IMR-90 (cell line): ENCODE data around the gene UBE2G1. TPM values are rescaled to one million over a fixed set of nuclear protein-coding genes. Genes with fewer than 3 reads are reported as not detected.
A peak's percentile ranks its signal among the peaks of the same experiment; 100 is the strongest.

Experiments
- ATAC-seq: fragments of 200-7000 bp; cut with Tn5 transposase; 2 replicates; pipeline ENCODE4 v1.9.1; 2020; ENCODE audit warnings: low read depth, mild to moderate bottlenecking, moderate library complexity
- BruUV-seq: library from RNA; stranded (reverse); fragments of 400-500 nt; replicated peaks from 2 replicates; lab custom pipeline; 2021; lab: Mats Ljungman, UMichigan
- CTCF ChIA-PET: fragments of 300-600 bp; formaldehyde crosslinking; extraction: SDS; loops from one replicate; lab custom pipeline; 2021; ENCODE audit warnings: antibody characterized with exemption; lab: Yijun Ruan, JAX
- POLR2A ChIA-PET: fragments of 300-600 bp; sonication (Branson Sonifier 250); formaldehyde crosslinking; loops from one replicate; lab custom pipeline; 2022; ENCODE audit warnings: antibody characterized with exemption; ENCODE audit not compliant: unreplicated experiment; lab: Charles Lee
- DNase-seq: peaks from one replicate; pipeline ENCODE4 v3.0.0; 2013
- H2AFZ ChIP-seq: replicated peaks from 2 replicates; pipeline ENCODE3; 2013; ENCODE audit warnings: low read length, mild to moderate bottlenecking; ENCODE audit not compliant: poor library complexity
- H2AK5ac ChIP-seq: 2 replicates; pipeline ENCODE4 v1.6.1; 2013; ENCODE audit warnings: low read depth, low read length, inconsistent platforms
- H2AK9ac ChIP-seq: replicated peaks from 2 replicates; pipeline ENCODE3; 2013; ENCODE audit warnings: mild to moderate bottlenecking, low read depth, low read length, moderate library complexity; ENCODE audit not compliant: poor library complexity
- H2BK120ac ChIP-seq: 2 replicates; pipeline ENCODE4 v1.6.1; 2013; ENCODE audit warnings: low read depth, low read length, inconsistent platforms
- H2BK15ac ChIP-seq: 3 replicates; pipeline ENCODE4 v1.6.1; 2013; ENCODE audit warnings: low read depth, low read length, inconsistent platforms
- H2BK20ac ChIP-seq: 2 replicates; pipeline ENCODE4 v1.6.1; 2013; ENCODE audit warnings: low read depth, mild to moderate bottlenecking, inconsistent platforms, low read length, moderate library complexity
- H2BK5ac ChIP-seq: 2 replicates; pipeline ENCODE4 v1.6.1; 2013; ENCODE audit warnings: mild to moderate bottlenecking, low read depth, low read length, inconsistent platforms; ENCODE audit not compliant: poor library complexity, severe bottlenecking
- H3K14ac ChIP-seq: replicated peaks from 2 replicates; pipeline ENCODE4 v1.6.1; 2013; ENCODE audit warnings: low read depth, low read length, inconsistent platforms
- H3K18ac ChIP-seq: 2 replicates; pipeline ENCODE4 v1.6.1; 2013; ENCODE audit warnings: low read depth, low read length, control low read depth
- H3K23ac ChIP-seq: 2 replicates; pipeline ENCODE4 v1.6.1; 2013; ENCODE audit warnings: low read depth, low read length, inconsistent platforms
- H3K27ac ChIP-seq: 2 replicates; pipeline ENCODE4 v1.5.1; 2013; ENCODE audit warnings: mild to moderate bottlenecking, control low read depth, low read length; ENCODE audit not compliant: insufficient read depth
- H3K27me3 ChIP-seq: 2 replicates; pipeline ENCODE4 v1.6.1; 2013; ENCODE audit warnings: low read length; ENCODE audit not compliant: control insufficient read depth, insufficient read depth
- H3K36me3 ChIP-seq: 2 replicates; pipeline ENCODE4 v1.6.1; 2013; ENCODE audit warnings: low read length, mixed read lengths; ENCODE audit not compliant: control insufficient read depth, insufficient read depth
- H3K4ac ChIP-seq: 2 replicates; pipeline ENCODE4 v1.6.1; 2013; ENCODE audit warnings: low read depth, low read length, inconsistent platforms
- H3K4me1 ChIP-seq: 2 replicates; pipeline ENCODE4 v1.6.1; 2013; ENCODE audit warnings: low read length, mixed read lengths; ENCODE audit not compliant: control insufficient read depth, insufficient read depth
- H3K4me2 ChIP-seq: 2 replicates; pipeline ENCODE4 v1.6.1; 2013; ENCODE audit warnings: low read depth, mild to moderate bottlenecking, control low read depth, low read length, moderate library complexity
- H3K4me3 ChIP-seq: 2 replicates; pipeline ENCODE4 v1.5.1; 2013; ENCODE audit warnings: low read depth, mild to moderate bottlenecking, control low read depth, low read length, moderate library complexity; ENCODE audit not compliant: insufficient read depth
- H3K56ac ChIP-seq: 2 replicates; pipeline ENCODE4 v1.6.1; 2013; ENCODE audit warnings: low read length, inconsistent platforms; ENCODE audit not compliant: insufficient read depth; ENCODE audit errors: extremely low read depth
- H3K79me1 ChIP-seq, 2 experiments: 2 replicates each; pipeline ENCODE4 v1.6.1; 2013; ENCODE audit warnings: low read length in 2 of 2, inconsistent platforms in 1 of 2, low read depth in 1 of 2
- H3K9ac ChIP-seq: 2 replicates; pipeline ENCODE4 v1.6.1; 2013; ENCODE audit warnings: low read depth, low read length, control low read depth
- H3K9me1 ChIP-seq: 2 replicates; pipeline ENCODE4 v1.6.1; 2013; ENCODE audit warnings: low read length, inconsistent platforms; ENCODE audit not compliant: insufficient read depth
- H3K9me3 ChIP-seq: 2 replicates; pipeline ENCODE4 v1.6.1; 2013; ENCODE audit warnings: low read length; ENCODE audit not compliant: control insufficient read depth, insufficient read depth
- H4K20me1 ChIP-seq: 2 replicates; pipeline ENCODE4 v1.6.1; 2013; ENCODE audit warnings: low read length, inconsistent platforms; ENCODE audit not compliant: insufficient read depth
- H4K5ac ChIP-seq: 2 replicates; pipeline ENCODE4 v1.6.1; 2013; ENCODE audit warnings: mild to moderate bottlenecking, low read depth, low read length, control low read depth
- H4K8ac ChIP-seq, 2 experiments: 2 replicates each; pipeline ENCODE4 v1.6.1; 2013; ENCODE audit warnings: low read depth in 2 of 2, low read length in 2 of 2, control low read depth in 1 of 2, inconsistent platforms in 1 of 2
- H4K91ac ChIP-seq: 2 replicates; pipeline ENCODE4 v1.6.1; 2013; ENCODE audit warnings: low read depth, low read length, inconsistent platforms; ENCODE audit not compliant: insufficient read depth
- BHLHE40 ChIP-seq: fragments of 150-350 bp; IDR thresholded peaks from 2 replicates; pipeline ENCODE4 v1.6.1; 2016; ENCODE audit warnings: mild to moderate bottlenecking, low read depth, low read length
- CEBPB ChIP-seq: IDR thresholded peaks from 2 replicates; pipeline ENCODE4 v1.6.1; 2012; ENCODE audit warnings: low read depth, low read length, improper control_type of control experiment
- CHD1 ChIP-seq: IDR thresholded peaks from 2 replicates; pipeline ENCODE4 v1.6.1; 2012; ENCODE audit warnings: low read depth, low read length, improper control_type of control experiment
- CTCF ChIP-seq: conservative IDR thresholded peaks from 2 replicates; pipeline ENCODE4 v1.5.1; 2012; ENCODE audit warnings: mild to moderate bottlenecking, low read depth, low read length, improper control_type of control experiment
- ELK1 ChIP-seq: fragments of 150-350 bp; IDR thresholded peaks from 2 replicates; pipeline ENCODE4 v1.6.1; 2016; ENCODE audit warnings: low read depth, mild to moderate bottlenecking, low read length, moderate library complexity, borderline replicate concordance
- MAFK ChIP-seq: IDR thresholded peaks from 2 replicates; pipeline ENCODE4 v1.6.1; 2012; ENCODE audit warnings: low read depth, low read length, improper control_type of control experiment
- MAZ ChIP-seq: IDR thresholded peaks from 2 replicates; pipeline ENCODE4 v1.6.1; 2012; ENCODE audit warnings: low read depth, mild to moderate bottlenecking, low read length, improper control_type of control experiment, moderate library complexity, borderline replicate concordance
- MXI1 ChIP-seq: IDR thresholded peaks from 2 replicates; pipeline ENCODE4 v1.6.1; 2012; ENCODE audit warnings: low read depth, mild to moderate bottlenecking, low read length, moderate library complexity, borderline replicate concordance
- NFE2L2 ChIP-seq: fragments of 150-350 bp; IDR thresholded peaks from 2 replicates; pipeline ENCODE4 v1.6.1; 2016; ENCODE audit warnings: low read depth, mild to moderate bottlenecking, low read length
- POLR2A ChIP-seq: IDR thresholded peaks from 2 replicates; pipeline ENCODE4 v1.6.1; 2012; ENCODE audit warnings: mild to moderate bottlenecking, low read depth, low read length
- RAD21 ChIP-seq: IDR thresholded peaks from 2 replicates; pipeline ENCODE4 v1.6.1; 2012; ENCODE audit warnings: low read length, improper control_type of control experiment
- RCOR1 ChIP-seq: IDR thresholded peaks from 2 replicates; pipeline ENCODE4 v1.6.1; 2012; ENCODE audit warnings: mild to moderate bottlenecking, low read length, improper control_type of control experiment; ENCODE audit not compliant: insufficient replicate concordance
- RFX5 ChIP-seq: IDR thresholded peaks from 2 replicates; pipeline ENCODE4 v1.8.0; 2012; ENCODE audit warnings: low read depth, mild to moderate bottlenecking, low read length, moderate library complexity
- SMC3 ChIP-seq: fragments of 150-350 bp; IDR thresholded peaks from 2 replicates; pipeline ENCODE4 v1.6.1; 2016; ENCODE audit warnings: low read depth, mild to moderate bottlenecking, antibody characterized with exemption, low read length, moderate library complexity
- USF2 ChIP-seq: fragments of 150-350 bp; IDR thresholded peaks from 2 replicates; pipeline ENCODE4 v1.6.1; 2017; ENCODE audit warnings: mild to moderate bottlenecking, antibody characterized with exemption, low read length, low read depth
- WGBS, 2 experiments: methylation state at CpG; one replicate each; pipeline versions ENCODE4 v1.1.5 to v1.1.7; 2013; ENCODE audit warnings: missing lambda C conversion rate in 2 of 2; ENCODE audit not compliant: insufficient read length in 1 of 2; ENCODE audit errors: extremely low coverage in 2 of 2; 5-methylcytosine and 5-hydroxymethylcytosine counted together
- dilution Hi-C: fragments of 300-500 bp; cut with HindIII; formaldehyde crosslinking; loops from one replicate; pipeline ENCODE4 v1.14.3; 2018; ENCODE audit warnings: low sequenced_read_pairs; ENCODE audit not compliant: unreplicated experiment
- in situ Hi-C: fragments of 300-500 bp; cut with MboI; formaldehyde crosslinking; loops from 3 replicates; pipeline ENCODE4 v1.14.3; 2019; ENCODE audit warnings: low sequenced_read_pairs, inconsistent platforms, mixed read lengths
- intact Hi-C: fragments of 100-400 bp; cut with micrococcal nuclease; formaldehyde crosslinking; loops from 2 replicates; pipeline ENCODE4 v1.10.0; 2022
- polyA plus RNA-seq, 3 experiments: library from polyadenylated mRNA; depleted of rRNA; stranded (reverse); fragments of >200 nt; gene quantifications; 2 replicates each; pipeline ENCODE4 v1.2.3, GENCODE V29; 2012; ENCODE audit warnings: low replicate concordance in 1 of 3
- total RNA-seq: library from RNA; depleted of rRNA; stranded (reverse); fragments of >200 nt; gene quantifications from 2 replicates; pipeline ENCODE4 v1.2.3, GENCODE V29; 2012

UBE2G1 gene
- total and polyA plus RNA-seq, 2 of the 4 experiments (the other 2 are of a cell fraction): 26.3 to 26.6 TPM

GRCh38 chr17:4409659-4410058 is 43.2 kb upstream of the UBE2G1 start:
- ChIA-PET CTCF (no interaction called here), POLR2A (no interaction called here)
- TF ChIP-seq CTCF (no peak), POLR2A (no peak), MAZ (no peak), SMC3 (no peak), MAFK (no peak), NFE2L2 (no peak), CEBPB (no peak), USF2 (no peak), CHD1 (no peak), ELK1 (no peak), BHLHE40 (no peak), RCOR1 (no peak), RFX5 (no peak), RAD21 (no peak), MXI1 (no peak)
- Histone ChIP-seq H4K20me1 (no peaks in the 10 kb centered on the region), H2AK9ac (no peak overlapping the region), H3K27me3 (no peaks in the 10 kb centered on the region), H3K9me1 (0 out of 2 replicates have a peak, but pooled peaks cover 4% of the 10 kb centered on the region), H4K91ac (no peak overlapping the region), H3K23ac (no peak overlapping the region), H3K9ac (no peak overlapping the region), H3K9me3 (no peaks in the 10 kb centered on the region), H3K56ac (no peak overlapping the region), H4K5ac (no peak overlapping the region), H4K8ac (no peak overlapping the region), H2BK120ac (no peak overlapping the region), H3K14ac (no peak overlapping the region), H3K79me1 (no peaks in the 10 kb centered on the region), H3K27ac (no peak overlapping the region), H3K36me3 (no peaks in the 10 kb centered on the region), H3K4me3 (no peak overlapping the region), H3K18ac (no peak overlapping the region), H3K4ac (no peak overlapping the region), H2AK5ac (no peak overlapping the region), H2AFZ (no peak overlapping the region), H2BK5ac (no peak overlapping the region), H2BK20ac (no peak overlapping the region), H3K4me2 (no peak overlapping the region), H2BK15ac (no peak overlapping the region), H3K4me1 (no peaks in the 10 kb centered on the region)
- in situ Hi-C loops (loop anchor here (5.0 kb wide), 1 partner anchor 202 kb away; no protein-coding TSS in a partner anchor), intact Hi-C loops (no loop called here), dilution Hi-C loops (no loop called here)
- no peak for ATAC-seq
- WGBS, 2 experiments: no CpG with 5 or more reads among the region's 6 CpGs
- no TSS peak for BruUV-seq
- peak; percentile 18 for DNase-seq
